Endothelial cell of umbilical vein (primary cell): ENCODE data around the gene TBP. TPM values are rescaled to one million over a fixed set of nuclear protein-coding genes. Genes with fewer than 3 reads are reported as not detected.

ENCODE experiments used
- BruUV-seq: library from RNA; stranded (reverse); fragments of 400-500 nt; replicated peaks from 2 replicates; lab custom pipeline; 2021; lab: Mats Ljungman, UMichigan
- CTCF ChIA-PET: fragments of 300-600, 350-600 bp; sonication (Branson Sonifier 250); formaldehyde crosslinking; loops from one replicate; lab custom pipeline; 2021; ENCODE audit warnings: antibody characterized with exemption, inconsistent platforms; lab: Charles Lee
- POLR2A ChIA-PET: fragments of 300-600, 350-600 bp; sonication (Branson Sonifier 250); formaldehyde crosslinking; loops from one replicate; lab custom pipeline; 2021; ENCODE audit warnings: antibody characterized with exemption, inconsistent platforms; lab: Charles Lee
- DNase-seq: peaks from one replicate; pipeline ENCODE4 v3.0.0-alpha.2; 2011; ENCODE audit warnings: low read depth, low spot score
- FAIRE-seq: peaks from 2 replicates; lab custom pipeline; 2011; peaks lifted over from hg19 to GRCh38; lab: Jason Lieb, UNC
- H2AFZ ChIP-seq: 2 replicates; pipeline ENCODE4 v1.6.0; 2012; ENCODE audit warnings: low read depth, low read length, control low read depth, inconsistent platforms
- H3K27ac ChIP-seq: 2 replicates; pipeline ENCODE4 v1.5.1; 2011; ENCODE audit warnings: low read depth, mild to moderate bottlenecking, control low read depth, low read length, moderate library complexity; ENCODE audit not compliant: insufficient read depth
- H3K27me3 ChIP-seq, 2 experiments: 2 replicates each; pipeline versions ENCODE4 v1.6.0 to v1.6.1; 2011; ENCODE audit warnings: low read length in 2 of 2, mixed read lengths in 1 of 2; ENCODE audit not compliant: control insufficient read depth in 2 of 2, insufficient read depth in 2 of 2
- H3K36me3 ChIP-seq, 2 experiments: 2 replicates in 1 of 2; 3 replicates in 1 of 2; pipeline ENCODE4 v1.5.1; 2011; ENCODE audit warnings: low read length in 2 of 2, mild to moderate bottlenecking in 1 of 2, moderate library complexity in 1 of 2; ENCODE audit not compliant: control insufficient read depth in 2 of 2, insufficient read depth in 2 of 2; ENCODE audit errors: extremely low read depth in 1 of 2
- H3K4me1 ChIP-seq: 3 replicates; pipeline ENCODE4 v1.5.1; 2011; ENCODE audit warnings: mild to moderate bottlenecking, low read length; ENCODE audit not compliant: control insufficient read depth, insufficient read depth; ENCODE audit errors: extremely low read depth
- H3K4me2 ChIP-seq: 2 replicates; pipeline ENCODE4 v1.6.1; 2011; ENCODE audit warnings: low read length, control low read depth, mixed read lengths; ENCODE audit not compliant: insufficient read depth
- H3K4me3 ChIP-seq, 3 experiments: fragments of 200-600 bp in 1 of 3; sonication (generic), shearing (Covaris generic) in 1 of 3; replicated peaks in 1 of 3; 2 replicates each; pipeline ENCODE4 v1.5.1; 2011 to 2016; ENCODE audit warnings: control low read depth in 3 of 3, low read length in 3 of 3, mild to moderate bottlenecking in 2 of 3, inconsistent platforms in 1 of 3, low read depth in 1 of 3, moderate library complexity in 1 of 3; ENCODE audit not compliant: insufficient read depth in 1 of 3
- H3K79me2 ChIP-seq: 2 replicates; pipeline ENCODE4 v1.6.0; 2012; ENCODE audit warnings: low read length, inconsistent platforms; ENCODE audit not compliant: control insufficient read depth, insufficient read depth
- H3K9ac ChIP-seq: replicated peaks from 2 replicates; pipeline ENCODE3; 2011; ENCODE audit warnings: low read length, control low read depth; ENCODE audit not compliant: insufficient read depth; ENCODE audit errors: extremely low read depth
- H3K9me1 ChIP-seq: replicated peaks from 3 replicates; pipeline ENCODE4 v1.6.0; 2011; ENCODE audit warnings: mild to moderate bottlenecking, low read length; ENCODE audit not compliant: control insufficient read depth, insufficient read depth; ENCODE audit errors: extremely low read depth
- H3K9me3 ChIP-seq: replicated peaks from 2 replicates; pipeline ENCODE4 v1.5.1; 2012; ENCODE audit warnings: low read length, inconsistent platforms; ENCODE audit not compliant: control insufficient read depth, insufficient read depth
- H4K20me1 ChIP-seq: replicated peaks from 2 replicates; pipeline ENCODE3; 2011; ENCODE audit warnings: mild to moderate bottlenecking, low read length; ENCODE audit not compliant: control insufficient read depth, insufficient read depth; ENCODE audit errors: extremely low read depth
- EZH2 ChIP-seq: IDR thresholded peaks from 2 replicates; pipeline ENCODE4 v1.6.1; 2012; ENCODE audit warnings: borderline replicate concordance, low read depth, mild to moderate bottlenecking, moderate library complexity, low read length, inconsistent platforms; ENCODE audit not compliant: severe bottlenecking
- FOS ChIP-seq: IDR thresholded peaks from 2 replicates; pipeline ENCODE4 v1.6.1; 2011; ENCODE audit warnings: mild to moderate bottlenecking, low read length, moderate library complexity, borderline replicate concordance; ENCODE audit not compliant: insufficient read depth
- GATA2 ChIP-seq: IDR thresholded peaks from 2 replicates; pipeline ENCODE4 v1.7.0; 2011; ENCODE audit warnings: low read depth, mild to moderate bottlenecking, moderate library complexity, mixed read lengths, low read length; ENCODE audit not compliant: insufficient read length, insufficient read depth
- JUN ChIP-seq: IDR thresholded peaks from 2 replicates; pipeline ENCODE4 v1.6.1; 2011; ENCODE audit warnings: borderline replicate concordance, low read depth; ENCODE audit not compliant: insufficient read length, insufficient read depth
- MYC ChIP-seq: IDR thresholded peaks from one replicate; pipeline ENCODE4 v1.6.1; 2011; ENCODE audit warnings: mild to moderate bottlenecking, low read depth, low read length
- POLR2A ChIP-seq: IDR thresholded peaks from 2 replicates; pipeline ENCODE4 v1.6.1; 2012; ENCODE audit warnings: low read depth, mild to moderate bottlenecking, control low read depth, low read length
- POLR2AphosphoS5 ChIP-seq: IDR thresholded peaks from 2 replicates; pipeline ENCODE4 v1.6.1; 2012; ENCODE audit warnings: low read depth, mild to moderate bottlenecking, control low read depth, low read length, moderate library complexity; ENCODE audit not compliant: insufficient read depth
- dilution Hi-C: fragments of 300-500 bp; cut with MboI; formaldehyde crosslinking; loops from one replicate; pipeline ENCODE4 v1.15.0; 2019; ENCODE audit warnings: low sequenced_read_pairs; ENCODE audit not compliant: extremely low pct_ligation_motif_present
- intact Hi-C: fragments of 100-400 bp; cut with micrococcal nuclease; formaldehyde crosslinking; loops from one replicate; pipeline ENCODE4 v1.10.0; 2022
- polyA plus RNA-seq, 4 experiments: library from polyadenylated mRNA; depleted of rRNA in 3 of 4; stranded (reverse) in 3 of 4; unstranded in 1 of 4; fragments of >200 nt; gene quantifications; 2 replicates each; pipeline versions ENCODE4 v1.2.1 to v1.2.3, GENCODE V29; 2011 to 2012; ENCODE audit warnings: missing spikeins in 1 of 4
- total RNA-seq: library from RNA; stranded (reverse); gene quantifications from 2 replicates; pipeline ENCODE4 v1.2.3, GENCODE V29; 2021
- TF ChIP-seq, protein P1 (sequence below), 2 donors: IDR thresholded peaks; 1 replicate in 1 of 2; 2 replicates in 1 of 2; pipeline ENCODE4 v1.5.1; 2011; ENCODE audit warnings: low read length in 2 of 2, mild to moderate bottlenecking in 2 of 2, moderate library complexity in 2 of 2, control low read depth in 1 of 2, inconsistent platforms in 1 of 2, low read depth in 1 of 2; ENCODE audit not compliant: insufficient read depth in 1 of 2; ENCODE audit errors: extremely low read depth in 1 of 2
- TF ChIP-seq, protein P2 (sequence below): IDR thresholded peaks from 2 replicates; pipeline ENCODE4 v1.6.1; 2011; ENCODE audit not compliant: insufficient read depth, insufficient read length

Gene TBP
- total and polyA plus RNA-seq, 2 donors (not counting 3 experiments of a cell fraction or from before 2014, with no cell fraction given), result 17.5 to 17.7 TPM

DNA sequence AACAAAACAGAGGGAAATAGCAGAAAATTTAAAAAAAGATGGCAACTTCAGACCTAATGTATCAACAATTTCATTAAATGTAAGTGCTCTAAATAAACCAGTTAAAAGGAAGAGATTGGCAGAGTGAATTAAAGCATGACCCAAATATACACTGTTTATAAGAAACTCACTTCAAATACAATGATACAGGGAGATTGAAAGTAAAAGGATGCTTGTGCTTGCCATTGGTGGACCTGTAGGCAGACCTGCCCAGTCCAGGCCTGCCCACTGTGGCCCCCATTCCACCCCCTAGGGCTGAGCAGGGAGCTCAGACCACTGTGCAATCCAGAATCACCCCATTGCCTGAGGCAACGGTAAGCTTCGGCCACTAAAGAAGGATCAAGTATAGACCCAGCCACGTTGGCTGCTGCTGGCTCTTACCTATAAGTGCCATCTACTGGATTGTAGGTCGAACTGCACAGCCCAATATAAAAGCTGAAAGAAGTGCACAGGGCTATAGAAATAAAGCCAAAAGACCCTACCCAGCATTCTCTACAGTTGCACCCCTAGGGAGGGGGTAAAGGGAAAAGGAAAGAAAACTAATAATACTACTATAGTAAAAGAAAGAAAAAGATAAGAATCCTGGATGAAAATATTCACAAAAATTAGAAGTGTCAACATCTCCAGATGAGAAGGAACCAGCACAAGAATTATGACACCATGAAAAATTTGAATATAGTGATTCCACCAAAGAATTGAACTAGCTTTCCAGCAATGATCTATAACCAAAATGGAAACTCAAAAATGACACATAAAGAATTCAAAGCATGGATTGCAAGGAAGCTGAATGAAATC lies 37.2 kb upstream of the TBP start:
- Histone ChIP-seq H3K4me1 (no peaks in the 10 kb centered on the region), H3K36me3 (no peaks in the 10 kb centered on the region), H3K79me2 (no peaks in the 10 kb centered on the region), H3K4me2 (no peak overlapping the region), H3K27me3 (peaks cover 2 to 7% of the 10 kb centered on the region in 2 experiments), H3K4me3 (no peak overlapping the region), H3K27ac (no peak overlapping the region), H3K9me1 (no peaks in the 10 kb centered on the region), H4K20me1 (no peaks in the 10 kb centered on the region), H3K9me3 (no peaks in the 10 kb centered on the region), H3K9ac (no peak overlapping the region), H2AFZ (peak overlapping the region; percentile 54)
- dilution Hi-C loops (no loop called here), intact Hi-C loops (loop anchor here (1.0 to 10.0 kb wide), 7 partner anchors 210 to 1622 kb away; partner anchors contain the start of gene FAM120B)
- DNase-seq (peak; percentile 59), FAIRE-seq (peak; percentile 91)
- BruUV-seq, result no TSS peak
- CTCF ChIA-PET, result interaction anchor here (0.6 to 3.4 kb wide), 50 partner anchors 9 to 1623 kb away, joined by 3 to 120 read pairs (median 4); partner anchors contain the start of genes DLL1, DYNLT2 and ERMARD
- POLR2A ChIA-PET, result interaction anchor here (0.5 kb wide), 1 partner anchor 12 kb away, joined by 4 read pairs; no protein-coding TSS in a partner anchor
- TF ChIP-seq POLR2A (no peak), MYC (no peak), GATA2 (no peak), POLR2AphosphoS5 (no peak), EZH2 (peak; percentile 1), JUN (no peak), FOS (no peak)
- TF ChIP-seq, protein P1, sequence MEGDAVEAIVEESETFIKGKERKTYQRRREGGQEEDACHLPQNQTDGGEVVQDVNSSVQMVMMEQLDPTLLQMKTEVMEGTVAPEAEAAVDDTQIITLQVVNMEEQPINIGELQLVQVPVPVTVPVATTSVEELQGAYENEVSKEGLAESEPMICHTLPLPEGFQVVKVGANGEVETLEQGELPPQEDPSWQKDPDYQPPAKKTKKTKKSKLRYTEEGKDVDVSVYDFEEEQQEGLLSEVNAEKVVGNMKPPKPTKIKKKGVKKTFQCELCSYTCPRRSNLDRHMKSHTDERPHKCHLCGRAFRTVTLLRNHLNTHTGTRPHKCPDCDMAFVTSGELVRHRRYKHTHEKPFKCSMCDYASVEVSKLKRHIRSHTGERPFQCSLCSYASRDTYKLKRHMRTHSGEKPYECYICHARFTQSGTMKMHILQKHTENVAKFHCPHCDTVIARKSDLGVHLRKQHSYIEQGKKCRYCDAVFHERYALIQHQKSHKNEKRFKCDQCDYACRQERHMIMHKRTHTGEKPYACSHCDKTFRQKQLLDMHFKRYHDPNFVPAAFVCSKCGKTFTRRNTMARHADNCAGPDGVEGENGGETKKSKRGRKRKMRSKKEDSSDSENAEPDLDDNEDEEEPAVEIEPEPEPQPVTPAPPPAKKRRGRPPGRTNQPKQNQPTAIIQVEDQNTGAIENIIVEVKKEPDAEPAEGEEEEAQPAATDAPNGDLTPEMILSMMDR (IDR thresholded peaks at IDR 0.05; ENCODE audit: extremely low read depth in 1 of 2, insufficient read depth in 1 of 2, low read depth in 1 of 2, low read length in 2 of 2), result peak; percentile 60 to 76
- TF ChIP-seq, protein P2, sequence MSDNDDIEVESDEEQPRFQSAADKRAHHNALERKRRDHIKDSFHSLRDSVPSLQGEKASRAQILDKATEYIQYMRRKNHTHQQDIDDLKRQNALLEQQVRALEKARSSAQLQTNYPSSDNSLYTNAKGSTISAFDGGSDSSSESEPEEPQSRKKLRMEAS, result no peak
